Right kidney (tissue), 9 donors: ENCODE data around the gene TBC1D3E.
"Not testable (repeated sequence)": the region's sequence is repeated elsewhere in the genome, so short reads cannot be mapped to it uniquely, and the experiment has no call there.

Experiments
- DNase-seq: peaks from one replicate; pipeline ENCODE4 v3.0.0-alpha.2; 2016
- long read RNA-seq, 8 donors: transcript quantifications; one replicate each; lab custom pipeline, GENCODE V29; 2026

TBC1D3E gene
- long read RNA-seq, donor 1 = 0 reads
- long read RNA-seq, donor 2 = 0 reads
- long read RNA-seq, donor 3 = 0 reads
- long read RNA-seq, donor 4 = 0 reads
- long read RNA-seq, donor 5 = 0 reads
- long read RNA-seq, donor 6 = 0 reads
- long read RNA-seq, donor 7 = 0 reads
- long read RNA-seq, donor 8 = 0 reads

GRCh38 chr17:38127651-38128050 is at the start of gene TBC1D3E:
Gene TBC1D3E, plus strand, starts transcription at chr17:38127951. Its CDS starts 1,545 bp downstream, at chr17:38129496.
- not testable (repeated sequence) for DNase-seq

- DNase-seq = not testable (repeated sequence)
These were observed 40.4 kb upstream of the TBC1D3E start for GRCh38 chr17:38087344-38087743.

GRCh38 chr17:38088120-38088519 is 39.6 kb upstream of the TBC1D3E start:
- DNase-seq = not testable (repeated sequence)

- DNase-seq = not testable (repeated sequence)
These were observed 33.6 kb upstream of the TBC1D3E start for GRCh38 chr17:38094059-38094694.

GRCh38 chr17:38099262-38099661 is 28.5 kb upstream of the TBC1D3E start:
- DNase-seq = not testable (repeated sequence)

- DNase-seq = not testable (repeated sequence)
These were observed 7.9 kb upstream of the TBC1D3E start for GRCh38 chr17:38119829-38120228.

GRCh38 chr17:38134860-38135259 is 7.1 kb downstream of the TBC1D3E start:
- DNase-seq = not testable (repeated sequence)
